Astrocyte of the cerebellum (primary cell): Measurements from ENCODE around the gene CCDC24.

Experiments used
- DNase-seq: peaks from one replicate; pipeline ENCODE4 v3.0.0-alpha.2; 2011; ENCODE audit warnings: low read depth
- H3K4me3 ChIP-seq: 2 replicates; pipeline ENCODE4 v1.5.1; 2011; ENCODE audit warnings: mild to moderate bottlenecking, low read depth, low read length, moderate library complexity
- in situ Hi-C: cut with HindIII; loops from 2 replicates; pipeline ENCODE4 v1.10.0; 2017; ENCODE audit warnings: low sequenced_read_pairs
- TF ChIP-seq, protein P1 (sequence below): IDR thresholded peaks from 2 replicates; pipeline ENCODE4 v1.5.1; 2012; ENCODE audit warnings: low read length, low read depth, moderate library complexity, mild to moderate bottlenecking; ENCODE audit errors: missing control alignments

The CCDC24 gene

DNA sequence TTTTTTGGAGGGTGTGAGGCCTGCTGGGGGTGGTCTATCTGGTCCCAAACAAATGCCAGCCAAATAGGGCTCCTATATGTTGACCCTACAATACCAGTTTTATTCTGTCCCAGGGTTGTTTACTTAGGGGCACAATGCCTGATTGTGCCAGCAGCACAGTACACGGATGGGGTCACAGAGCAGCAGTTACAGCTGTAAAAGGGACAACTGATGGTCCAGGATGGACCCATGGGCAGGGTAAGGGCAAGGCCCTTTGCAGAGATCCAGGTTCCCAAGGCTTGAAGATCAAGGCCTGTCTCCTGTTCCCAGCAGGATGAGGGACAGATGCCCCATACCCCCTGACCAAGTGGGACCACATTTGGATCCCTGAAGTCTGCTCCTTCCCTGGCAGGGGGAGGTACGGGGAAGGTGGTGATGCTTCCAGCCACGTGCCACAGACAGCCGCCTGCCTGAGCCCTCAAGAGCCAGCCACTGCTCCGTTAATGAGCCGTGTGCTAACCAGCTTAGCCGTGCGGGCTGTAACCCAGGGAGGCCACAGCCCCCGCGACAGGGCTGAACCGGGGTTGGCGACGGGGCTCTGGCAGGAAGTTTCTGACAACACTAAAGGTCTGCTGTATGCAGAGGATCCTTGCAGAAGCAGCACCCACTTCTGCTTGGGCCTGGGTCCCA lies 21.7 kb downstream of the CCDC24 start:
- in situ Hi-C loops, result no loop called here
- TF ChIP-seq, protein P1, sequence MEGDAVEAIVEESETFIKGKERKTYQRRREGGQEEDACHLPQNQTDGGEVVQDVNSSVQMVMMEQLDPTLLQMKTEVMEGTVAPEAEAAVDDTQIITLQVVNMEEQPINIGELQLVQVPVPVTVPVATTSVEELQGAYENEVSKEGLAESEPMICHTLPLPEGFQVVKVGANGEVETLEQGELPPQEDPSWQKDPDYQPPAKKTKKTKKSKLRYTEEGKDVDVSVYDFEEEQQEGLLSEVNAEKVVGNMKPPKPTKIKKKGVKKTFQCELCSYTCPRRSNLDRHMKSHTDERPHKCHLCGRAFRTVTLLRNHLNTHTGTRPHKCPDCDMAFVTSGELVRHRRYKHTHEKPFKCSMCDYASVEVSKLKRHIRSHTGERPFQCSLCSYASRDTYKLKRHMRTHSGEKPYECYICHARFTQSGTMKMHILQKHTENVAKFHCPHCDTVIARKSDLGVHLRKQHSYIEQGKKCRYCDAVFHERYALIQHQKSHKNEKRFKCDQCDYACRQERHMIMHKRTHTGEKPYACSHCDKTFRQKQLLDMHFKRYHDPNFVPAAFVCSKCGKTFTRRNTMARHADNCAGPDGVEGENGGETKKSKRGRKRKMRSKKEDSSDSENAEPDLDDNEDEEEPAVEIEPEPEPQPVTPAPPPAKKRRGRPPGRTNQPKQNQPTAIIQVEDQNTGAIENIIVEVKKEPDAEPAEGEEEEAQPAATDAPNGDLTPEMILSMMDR, result no peak
- no peak for DNase-seq
- H3K4me3 ChIP-seq, result no peak overlapping the region

DNA sequence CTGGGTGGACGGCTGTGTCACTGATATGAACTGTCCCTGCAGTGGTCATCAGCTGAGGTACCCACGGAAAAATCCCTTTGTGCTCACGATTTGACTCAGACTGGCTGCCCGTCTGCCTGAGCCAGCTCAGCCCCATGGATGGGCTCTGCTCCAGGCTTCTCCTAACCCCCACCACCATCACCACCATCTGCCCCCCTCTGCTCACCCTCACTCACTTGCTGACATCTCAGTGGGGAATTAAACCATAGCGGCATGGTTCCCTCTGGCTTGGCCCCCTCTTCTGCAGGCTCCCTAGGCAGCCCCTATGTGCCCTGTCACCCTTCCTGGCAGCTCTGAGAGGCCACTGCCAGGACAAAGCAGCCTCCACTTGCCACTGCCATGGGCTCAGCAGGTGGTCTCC lies 22.6 kb downstream of the CCDC24 start:
- no peak overlapping the region for H3K4me3 ChIP-seq
- TF ChIP-seq, protein P1, result no peak
- in situ Hi-C loops, result no loop called here
- DNase-seq, result no peak

DNA sequence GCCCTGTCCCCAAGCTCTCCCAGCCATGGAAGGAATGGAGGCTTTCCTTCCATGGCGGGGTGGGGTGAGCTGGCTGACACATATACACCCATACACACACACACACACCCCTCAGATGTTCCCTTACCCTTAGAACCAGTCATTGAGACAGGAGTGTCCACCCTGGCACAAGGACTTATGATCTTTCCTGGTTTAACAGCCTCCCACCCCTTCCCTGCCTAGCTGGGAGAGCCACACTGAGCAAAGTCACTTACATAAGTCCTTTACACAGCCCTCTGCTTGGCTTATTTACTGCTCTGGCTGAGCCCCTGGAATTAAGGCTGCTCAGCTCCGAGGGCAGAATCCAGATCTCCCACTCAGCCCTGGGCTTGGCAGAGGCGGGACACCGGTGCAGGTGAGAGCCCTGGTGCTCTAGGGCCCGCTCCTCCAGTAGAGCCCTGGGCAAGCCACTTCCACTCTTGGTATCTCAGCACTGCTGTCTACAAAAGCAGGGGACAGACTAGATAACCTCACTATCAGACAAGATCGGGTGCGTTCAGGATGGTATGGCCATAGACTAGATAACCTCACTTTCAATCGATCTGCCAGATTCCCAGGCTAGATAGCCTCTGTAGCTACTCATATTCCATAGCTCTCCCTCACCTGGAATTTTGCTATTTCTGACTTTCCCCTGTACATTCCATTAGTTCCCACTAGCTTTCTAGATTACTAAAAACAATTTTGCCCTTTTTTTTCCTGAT lies 23.1 kb downstream of the CCDC24 start:
- TF ChIP-seq, protein P1, result no peak
- in situ Hi-C loops, result no loop called here

DNA sequence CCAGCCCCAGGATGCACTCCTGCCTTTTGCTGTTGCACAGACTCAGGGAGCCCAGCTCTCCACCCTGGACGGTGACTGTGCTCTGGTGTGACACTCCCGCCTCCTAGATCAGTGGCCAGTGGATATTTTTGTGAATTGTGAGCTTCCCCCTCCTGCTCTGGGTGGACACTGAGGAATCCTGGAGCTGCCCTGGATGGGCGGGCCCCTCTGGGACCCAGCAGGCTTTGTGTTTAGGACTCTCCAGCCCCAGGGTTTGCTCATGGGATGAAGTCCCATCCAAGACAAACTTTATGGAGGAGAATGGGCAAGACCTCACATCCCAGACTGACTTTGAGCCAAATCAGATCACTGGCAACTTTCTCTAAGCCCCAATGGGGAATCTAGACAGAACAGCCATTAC lies 23.8 kb downstream of the CCDC24 start:
- H3K4me3 ChIP-seq, result no peak overlapping the region
- TF ChIP-seq, protein P1, result no peak
- DNase-seq, result no peak
- in situ Hi-C loops, result no loop called here

More for the DNA sequence above, 23.1 kb downstream of the CCDC24 start:
- no peak overlapping the region for H3K4me3 ChIP-seq
- DNase-seq, result no peak

DNA sequence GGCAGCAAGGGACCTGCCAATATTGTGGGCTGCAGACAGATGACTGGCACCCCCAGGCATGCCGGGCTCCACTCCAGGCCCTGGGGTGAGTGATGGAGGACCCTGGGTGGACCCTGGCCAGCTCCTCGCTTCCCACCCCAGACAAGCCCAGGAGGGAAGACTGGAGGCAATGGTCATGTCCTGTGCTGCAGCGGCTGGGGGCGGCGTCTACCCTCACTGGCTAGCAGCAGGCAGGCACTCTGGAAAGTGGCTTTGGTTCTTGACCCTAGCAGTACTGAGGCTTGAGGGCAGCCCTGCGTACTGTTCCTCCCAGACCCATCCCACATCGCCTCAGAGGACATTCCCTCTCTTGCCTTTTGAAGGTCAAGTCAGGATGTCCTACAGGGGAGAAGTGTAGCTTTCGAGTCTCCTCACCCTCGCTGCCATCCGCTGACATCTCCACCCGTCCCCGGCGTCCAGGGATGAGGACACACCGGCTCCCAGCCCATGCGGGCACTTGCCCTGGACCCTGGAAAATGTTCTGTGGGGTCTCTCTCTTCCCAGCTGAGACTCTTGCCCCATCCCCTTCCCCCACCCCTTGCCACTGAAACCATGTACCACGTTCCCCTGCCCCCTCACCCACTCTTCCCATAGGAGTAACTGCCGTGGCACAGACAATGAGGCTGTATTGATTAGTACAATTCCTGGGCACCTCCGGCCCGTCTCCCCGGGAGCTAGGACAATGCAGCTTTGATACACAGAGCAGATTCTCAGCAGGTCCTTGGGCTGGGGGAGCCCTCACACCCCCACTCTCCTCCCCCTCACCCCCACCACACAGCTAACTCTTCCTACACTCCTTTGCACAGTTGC lies 24.9 kb downstream of the CCDC24 start:
- in situ Hi-C loops, result no loop called here
- no peak overlapping the region for H3K4me3 ChIP-seq
- TF ChIP-seq, protein P1, result no peak
- no peak for DNase-seq

DNA sequence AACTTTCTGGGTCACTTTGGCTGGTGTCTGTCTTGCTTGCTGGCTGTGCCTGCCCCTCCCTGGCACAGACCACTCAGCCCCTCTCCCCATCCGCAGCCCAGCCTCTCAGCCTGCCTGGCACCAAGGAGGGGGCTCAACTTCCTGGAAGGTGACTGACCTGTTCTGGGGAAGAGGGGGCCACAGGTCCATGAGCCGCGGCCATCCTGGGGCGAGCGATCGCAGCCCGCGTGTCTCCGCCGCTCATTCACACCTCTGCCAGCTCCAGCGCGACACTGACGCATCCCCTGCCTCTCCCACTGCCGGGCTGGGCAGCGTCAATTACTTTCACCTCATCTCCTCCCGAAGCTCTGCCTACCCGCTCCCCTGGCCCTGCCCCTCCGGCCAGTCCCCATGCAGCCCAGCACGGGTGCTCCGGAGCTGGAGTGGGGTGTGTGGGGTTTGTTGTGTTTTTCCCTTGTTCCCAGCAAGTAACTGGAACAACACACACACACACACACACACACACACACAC lies 25.5 kb downstream of the CCDC24 start:
- no peak overlapping the region for H3K4me3 ChIP-seq
- no peak for DNase-seq
- TF ChIP-seq, protein P1, result no peak
- in situ Hi-C loops, result no loop called here
